Heart left ventricle (tissue), 13 donors: ENCODE measurements around the gene PGP.

Experiments
- CTCF ChIP-seq, 12 donors: fragments of 200-600 bp; sonication (generic) in 4 of 12; IDR thresholded peaks; one replicate each; pipeline versions ENCODE4 v1.5.0 to v1.8.0; 2018 to 2022; ENCODE audit warnings: antibody characterized with exemption in 12 of 12, mild to moderate bottlenecking in 5 of 12
- POLR2A ChIP-seq, 2 donors: fragments of 450-650 bp; IDR thresholded peaks; one replicate each; pipeline ENCODE4 v1.6.1; 2017; ENCODE audit warnings: antibody characterized with exemption in 2 of 2, mild to moderate bottlenecking in 2 of 2, moderate library complexity in 2 of 2
- donor health status: ischemic (EF 13 %, LVEDD 7.1; RV severe dilation, severe dysfunction).
- donor health status: DM: no; HTN: yes; CAD: no.
- donor health status: DM: no; HTN: no; CAD: no.
- donor health status: ischemic (EF 25% LVEDD 6.9; RV normal size, moderate dysfunction).
- donor health status: ischemic (EF 25% LVEDD 5.7; RV mildly dilated, moderate dysfunction).
- donor health status: ischemic (EF 35%, LVEDD 5.7; RV mildly dilated, moderate dysfunction).
- donor health status: nonischemic (EF 11% LVEDD 7.7; RV severe dilation, severe dysfunction).
- donor health status: DM: yes; HTN: yes; CAD: no.
- donor health status: PGD.
- donor health status: ischemic (EF 29% LVEDD 5.4; RV normal size, mild dysfunction).
- donor health status: nonischemic (EF 23%, LVEDD 6.1; RV moderate dilation, normal function).

GRCh38 chr16:2207872-2208271 is 6.8 kb downstream of the PGP start:
- TF ChIP-seq CTCF (IDR thresholded peaks at IDR 0.05) (no peak), POLR2A (IDR thresholded peaks at IDR 0.05) (no peak)
